DMS 273 (cell line): ENCODE results near the gene PDE6B.
A peak's percentile ranks its signal among the peaks of the same experiment; 100 is the strongest.
"Not testable (repeated sequence)": the region's sequence is repeated elsewhere in the genome, so short reads cannot be mapped to it uniquely, and the experiment has no call there.

Experiments used
- DNase-seq: peaks from one replicate; lab custom pipeline; 2025; ENCODE audit not compliant: unreplicated experiment; lab: John Stamatoyannopoulos, UW

PDE6B gene

DNA sequence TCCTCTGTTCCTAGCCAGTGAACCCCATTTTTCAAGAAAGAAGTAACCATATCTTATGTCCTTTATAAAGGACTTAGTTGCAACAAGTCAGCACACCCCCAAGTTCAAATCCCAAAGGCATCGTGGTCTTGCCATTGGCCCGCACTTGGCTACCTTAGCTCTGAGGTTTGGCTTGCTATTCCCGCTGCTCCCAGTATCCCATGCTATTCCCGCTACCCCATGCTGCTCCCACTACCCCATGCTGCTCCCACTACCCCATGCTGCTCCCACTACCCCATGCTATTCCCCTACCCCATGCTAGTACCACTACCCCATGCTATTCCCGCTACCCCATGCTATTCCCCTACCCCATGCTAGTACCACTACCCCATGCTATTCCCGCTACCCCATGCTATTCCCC is 42.8 kb downstream of the PDE6B start:
- DNase-seq = not testable (repeated sequence)

DNA sequence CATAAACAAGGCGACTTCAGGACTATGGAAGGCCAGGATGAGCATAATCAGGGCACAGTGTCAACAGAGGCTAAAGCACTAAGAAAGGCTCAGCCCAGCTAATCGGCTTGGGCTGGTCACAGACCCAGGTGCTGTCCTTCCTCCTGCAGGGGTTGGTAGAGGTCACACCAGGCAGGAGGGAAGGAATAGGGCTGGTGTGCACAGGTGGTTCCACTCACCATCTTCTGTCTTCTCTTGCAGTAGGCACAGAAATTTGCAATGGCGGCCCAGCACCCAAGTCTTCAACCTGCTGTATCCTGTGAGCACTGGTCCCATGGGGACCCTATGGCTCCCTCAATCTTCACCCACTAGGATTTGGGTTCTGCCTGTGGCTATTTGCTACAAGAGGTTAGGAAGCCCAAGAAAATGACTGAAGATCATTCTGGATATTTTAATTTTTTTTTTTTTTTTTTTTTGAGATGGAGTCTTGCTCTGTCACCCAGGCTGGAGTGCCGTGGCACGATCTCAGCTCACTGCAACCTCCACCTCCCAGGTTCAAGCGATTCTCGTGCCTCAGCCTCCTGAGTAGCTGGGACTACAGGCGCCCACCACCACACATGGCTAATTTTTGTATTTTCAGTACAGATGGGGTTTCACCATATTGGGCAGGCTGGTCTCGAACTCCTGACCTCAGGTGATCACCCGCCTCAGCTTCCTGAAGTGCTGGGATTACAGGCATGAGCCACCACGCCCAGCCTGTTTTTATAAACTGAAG is 44.6 kb downstream of the PDE6B start:
- not testable (repeated sequence) for DNase-seq

DNA sequence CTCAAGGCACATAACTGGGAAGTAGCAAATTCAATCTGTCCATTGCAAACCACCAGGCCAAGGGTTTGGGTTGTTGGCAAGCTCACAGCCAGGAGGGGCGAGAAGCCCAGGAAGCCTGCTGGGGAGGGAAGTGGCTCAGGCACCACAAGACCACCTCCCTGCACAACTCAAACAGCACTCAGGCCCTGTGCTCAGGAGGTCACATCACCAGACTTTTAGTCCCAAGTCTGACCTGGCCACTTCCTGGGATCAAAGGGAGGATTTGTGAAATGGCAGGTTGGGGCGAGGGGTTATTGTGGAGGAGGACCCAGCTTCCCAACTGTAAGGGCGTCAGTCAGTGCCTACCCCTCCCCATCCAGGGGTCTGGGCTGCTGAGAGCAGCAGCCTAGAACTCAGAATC is 46.4 kb downstream of the PDE6B start:
- DNase-seq = no peak

DNA sequence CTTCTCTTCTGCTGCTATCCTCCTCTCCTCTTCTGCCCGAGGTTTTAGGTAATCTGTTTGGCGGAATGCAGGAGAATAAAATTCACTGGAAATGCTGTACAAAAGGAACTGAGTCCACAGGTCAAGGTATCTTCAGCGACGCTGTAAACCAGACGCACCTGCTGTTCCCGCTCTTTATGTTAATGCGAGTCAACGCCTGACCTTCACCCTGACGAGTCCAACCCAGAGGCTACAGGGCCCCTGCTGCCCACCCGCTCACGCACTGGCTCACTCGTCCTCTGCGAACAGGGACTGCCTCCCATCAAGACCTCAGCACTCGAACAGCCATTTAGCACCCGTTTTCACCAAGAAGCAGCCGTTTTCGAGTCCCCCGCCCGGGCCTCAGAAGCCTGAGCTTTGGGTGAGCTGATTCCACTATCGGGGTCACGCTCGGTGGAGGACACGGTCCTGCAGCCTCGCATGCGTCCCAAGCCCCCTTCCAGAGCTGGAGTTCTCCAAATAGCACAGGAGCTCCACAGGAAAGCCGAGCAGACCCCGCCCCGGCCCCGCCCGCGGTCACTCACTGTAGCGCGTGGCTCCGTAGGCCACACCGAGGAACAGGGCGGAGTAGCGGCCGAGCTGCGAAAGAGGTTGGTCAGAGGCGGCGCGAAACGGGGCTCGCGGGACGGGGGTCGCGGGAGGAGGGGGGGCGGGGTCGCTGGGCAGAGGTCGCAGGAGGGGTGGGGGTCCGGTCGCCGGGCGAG is 48.1 kb downstream of the PDE6B start:
- DNase-seq = peak; percentile 24

DNA sequence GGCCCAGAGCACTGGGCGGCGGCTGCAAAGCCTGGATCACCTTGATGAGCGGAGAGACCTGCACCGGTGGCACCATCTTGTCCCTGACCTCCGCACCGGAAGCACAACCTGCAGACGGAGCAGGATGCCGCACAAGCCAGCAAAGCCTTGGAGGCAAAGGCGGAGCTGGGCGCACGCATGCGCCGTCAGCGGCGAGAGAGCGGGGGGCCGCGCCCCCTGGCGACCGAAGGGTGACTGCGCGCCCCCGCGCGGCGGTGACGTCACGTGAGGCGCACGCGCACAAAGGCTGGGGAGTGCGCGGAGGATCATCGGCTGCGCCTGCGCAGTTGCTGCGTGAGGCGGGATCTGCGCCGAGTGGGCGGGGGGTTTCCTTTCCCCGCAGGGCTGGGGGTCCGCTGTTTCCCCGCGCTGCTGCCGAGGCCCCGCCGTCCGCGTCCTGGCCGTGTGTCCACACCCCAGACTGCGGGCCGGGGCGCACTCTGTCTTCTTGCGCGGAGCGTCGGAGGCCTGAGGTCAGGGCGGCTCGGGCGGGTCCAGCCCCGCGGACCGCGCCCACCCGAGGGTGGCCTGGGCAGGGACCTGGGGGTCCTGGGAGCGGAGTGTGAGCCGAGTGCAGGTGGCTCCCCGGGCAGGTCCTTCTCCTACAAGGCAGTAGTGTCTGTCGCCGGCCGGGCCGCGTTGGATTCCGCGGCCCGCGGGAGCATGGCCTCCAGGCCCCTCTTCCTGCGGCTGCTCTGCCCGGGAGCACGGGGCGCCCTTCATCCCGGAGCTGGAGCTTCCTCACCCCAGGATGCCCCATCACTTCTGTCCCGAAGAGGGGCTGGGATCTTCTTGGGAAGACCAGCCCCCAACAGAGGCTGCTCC is 49.0 kb downstream of the PDE6B start, which contains the start of the genes ATP5ME and MYL5:
Gene ATP5ME, minus strand, starts transcription at position 105 of the 864 bp plus-strand sequence. Its CDS starts 29 bp downstream, at position 76.
Gene MYL5, plus strand, starts transcription at position 371 of the 864 bp plus-strand sequence. CDS start 3,485 bp downstream, outside the sequence.
- DNase-seq = peak; percentile 96

DNA sequence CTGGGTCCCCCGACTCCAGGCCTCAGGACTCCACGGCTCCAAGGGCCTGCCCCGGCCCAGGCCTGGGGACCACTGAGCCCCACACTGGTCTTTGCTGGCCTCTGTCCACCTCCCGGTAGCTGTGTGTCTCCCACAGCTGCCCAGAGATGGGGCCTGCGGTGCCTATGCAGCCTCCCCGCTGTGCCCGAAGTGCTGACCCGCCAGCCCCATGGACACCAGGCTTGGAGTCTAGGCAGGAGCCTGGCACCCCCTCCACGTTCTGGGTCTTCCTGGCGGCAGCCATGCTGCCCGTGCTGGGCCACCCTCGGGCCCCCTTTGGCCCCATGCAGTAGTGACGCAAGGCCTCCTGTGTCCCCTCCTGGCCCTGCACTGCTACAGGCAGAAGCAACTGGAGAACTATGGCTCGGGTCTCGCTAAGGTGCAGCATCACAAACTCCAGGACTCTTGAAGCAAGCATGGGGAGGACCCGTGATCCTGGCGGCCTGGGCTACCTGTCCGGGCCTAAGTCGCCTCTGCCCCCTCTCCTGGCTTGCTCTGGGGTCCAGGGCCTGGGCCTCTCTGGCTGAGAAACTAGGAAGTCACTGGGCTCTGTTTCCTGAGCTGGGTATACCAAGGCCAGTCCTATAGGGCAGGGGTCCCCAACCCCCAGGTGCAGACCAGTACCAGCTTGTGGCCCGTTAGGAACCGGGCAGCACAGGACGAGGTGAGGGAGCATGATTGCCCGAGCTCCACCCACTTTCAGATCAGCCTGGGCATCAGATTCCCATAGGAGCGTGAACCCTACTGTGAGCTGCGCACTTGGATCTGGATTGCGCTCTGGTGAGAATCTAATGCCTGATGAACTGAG is 49.9 kb downstream of the PDE6B start:
- DNase-seq = no peak

DNA sequence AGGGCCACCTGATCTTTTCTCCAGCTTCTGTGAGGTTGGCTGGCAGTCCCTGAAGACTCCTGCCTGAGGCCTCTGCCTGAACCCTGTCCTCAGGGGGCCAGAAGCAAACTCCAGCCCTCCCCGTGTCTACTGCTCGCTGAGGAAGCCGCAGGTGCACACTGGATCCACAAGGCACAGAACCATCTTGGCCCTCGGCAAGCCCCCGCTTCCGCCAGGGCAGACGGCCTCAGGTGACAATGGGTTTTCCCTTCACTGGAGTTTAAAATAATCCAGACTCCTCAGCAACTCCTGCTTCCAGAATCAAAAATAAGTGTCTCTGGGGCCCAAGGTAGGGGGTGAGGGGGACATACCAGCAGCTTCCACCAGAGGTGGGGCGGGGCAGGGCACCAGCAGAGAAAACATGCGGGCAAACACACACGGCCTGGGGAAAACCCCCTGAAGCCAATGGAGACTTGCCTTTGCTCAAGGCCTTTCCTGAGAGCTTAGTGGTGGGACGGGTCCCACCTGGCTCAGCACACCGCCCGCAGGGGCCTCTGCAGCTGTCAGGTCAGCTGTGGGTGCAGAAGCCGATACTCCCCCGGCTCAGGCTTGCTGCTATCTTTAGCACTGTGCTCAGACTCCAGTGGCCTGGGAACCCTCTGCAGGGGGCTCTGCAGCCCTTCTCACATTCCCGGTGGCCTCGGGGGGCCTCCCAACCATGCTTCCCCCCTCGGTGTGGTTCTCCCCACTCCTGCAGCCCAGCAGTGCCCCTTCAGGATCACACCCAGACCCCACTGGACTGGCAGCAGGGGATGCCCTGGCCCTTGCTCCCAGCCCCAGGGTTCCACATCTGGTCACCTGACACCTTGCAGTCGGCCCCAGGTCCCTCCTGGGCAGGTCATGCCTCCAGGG is 50.9 kb downstream of the PDE6B start:
- peak; percentile 29 for DNase-seq

DNA sequence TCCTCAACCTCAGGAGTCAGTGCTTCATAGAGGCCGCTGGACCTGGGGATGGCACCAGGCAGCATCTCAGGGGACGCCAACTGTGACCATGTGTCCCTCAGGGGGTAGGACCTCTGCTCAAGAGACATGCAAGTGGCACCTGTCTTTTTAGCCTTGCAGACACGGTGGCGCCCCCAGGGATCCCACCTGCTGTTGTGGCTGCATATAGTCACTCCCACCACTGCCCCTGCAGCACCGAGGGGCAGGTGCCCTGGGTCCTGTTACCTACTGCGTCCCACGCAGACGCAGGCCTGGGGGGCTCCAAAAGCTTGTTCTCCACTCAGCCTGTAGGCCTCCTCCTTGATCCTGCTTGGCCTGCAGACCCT is 51.5 kb downstream of the PDE6B start:
- DNase-seq = no peak

DNA sequence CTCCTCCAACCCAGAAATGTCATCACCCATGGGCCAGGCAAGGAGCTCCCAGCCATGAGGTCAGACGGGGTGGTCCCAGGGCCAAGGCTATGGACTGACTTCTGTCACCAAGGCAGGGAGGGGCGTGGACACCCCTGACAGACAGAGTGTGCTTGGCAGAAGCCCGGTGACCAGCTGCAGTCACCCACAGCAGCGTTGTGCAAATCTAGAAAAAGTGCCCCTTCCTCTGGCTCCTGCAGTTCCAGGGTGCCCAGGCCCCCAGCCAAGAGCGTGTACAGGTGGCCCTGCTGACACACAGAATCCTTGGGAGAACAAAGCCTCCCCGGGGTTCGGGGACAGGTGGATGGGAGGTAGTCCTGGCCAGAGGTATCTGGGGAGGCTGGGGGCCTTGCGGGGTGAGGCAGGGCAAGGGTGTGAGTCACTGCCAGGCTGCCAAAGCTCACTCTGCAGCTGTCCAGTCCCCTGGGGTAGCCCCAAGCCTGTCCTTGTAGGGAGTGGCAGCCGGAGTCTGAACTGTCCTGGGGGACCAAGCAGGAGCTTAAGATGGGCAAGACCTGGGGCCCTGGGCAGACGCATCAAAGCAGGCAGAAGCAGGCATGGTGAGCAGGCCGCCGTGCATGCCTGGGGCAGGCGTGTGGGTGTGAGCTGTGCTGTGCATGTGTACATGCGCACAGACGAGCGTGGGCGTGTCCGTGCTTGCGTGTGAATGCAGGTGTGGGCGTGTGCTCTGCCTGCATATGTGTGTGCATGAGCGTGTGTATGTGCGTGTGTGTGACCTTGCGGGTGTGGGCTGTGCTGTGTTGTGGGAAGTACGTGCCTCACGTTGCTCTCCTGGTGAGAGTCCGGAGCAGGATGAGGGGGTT is 52.3 kb downstream of the PDE6B start:
- peak; percentile 38 for DNase-seq

DNA sequence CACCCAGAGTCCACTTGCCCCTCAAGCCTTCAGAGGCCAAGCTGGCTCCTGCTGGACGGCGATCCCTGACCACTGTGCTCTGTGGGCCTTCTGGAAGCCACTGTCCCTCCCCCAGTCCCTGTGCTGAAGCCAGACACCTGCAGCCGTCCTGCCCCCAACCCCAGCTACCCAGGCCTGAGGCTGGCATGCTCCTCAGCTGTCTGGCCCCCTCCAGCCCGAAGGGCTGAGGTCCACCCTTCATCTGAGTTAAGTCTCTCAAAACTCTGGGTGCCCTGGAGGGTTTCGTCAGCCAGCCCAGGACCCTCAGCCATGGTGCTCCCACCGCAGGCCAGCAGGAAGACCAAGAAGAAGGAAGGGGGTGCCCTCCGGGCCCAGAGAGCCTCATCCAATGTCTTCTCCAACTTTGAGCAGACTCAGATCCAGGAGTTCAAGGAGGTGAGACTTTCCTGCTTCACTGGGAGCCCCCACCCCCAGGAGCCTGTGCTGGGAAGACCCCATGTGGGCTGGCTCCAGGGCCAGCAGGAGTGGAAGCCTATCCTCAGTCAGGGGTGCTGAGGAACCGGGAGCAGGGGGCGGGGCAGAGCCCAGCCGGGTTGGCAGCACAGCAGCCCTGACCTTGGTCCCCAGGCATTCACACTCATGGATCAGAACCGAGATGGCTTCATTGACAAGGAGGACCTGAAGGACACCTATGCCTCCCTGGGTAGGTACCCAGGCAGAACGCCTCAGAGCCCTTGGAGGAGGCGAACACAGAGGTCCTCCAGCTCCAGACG is 53.1 kb downstream of the PDE6B start:
- DNase-seq = no peak

DNA sequence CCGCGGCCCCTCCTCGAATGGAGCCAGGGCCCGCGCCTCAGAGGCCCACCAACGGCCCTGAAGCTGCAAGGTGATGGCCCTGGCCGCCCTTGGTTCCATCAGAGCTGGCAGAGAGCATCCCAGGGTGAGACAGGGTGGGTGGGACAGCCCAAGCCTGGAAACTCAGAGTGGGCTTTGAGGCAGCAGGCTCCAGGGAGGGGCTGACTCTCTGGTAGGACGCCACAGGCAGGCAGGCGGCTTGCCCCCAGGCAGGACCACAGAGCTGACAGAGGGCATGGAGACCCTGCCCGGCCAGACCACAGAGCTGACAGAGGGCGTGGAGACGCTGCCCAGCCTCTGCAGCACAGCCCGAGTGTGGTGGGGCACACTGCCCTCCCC is 53.7 kb downstream of the PDE6B start:
- no peak for DNase-seq

DNA sequence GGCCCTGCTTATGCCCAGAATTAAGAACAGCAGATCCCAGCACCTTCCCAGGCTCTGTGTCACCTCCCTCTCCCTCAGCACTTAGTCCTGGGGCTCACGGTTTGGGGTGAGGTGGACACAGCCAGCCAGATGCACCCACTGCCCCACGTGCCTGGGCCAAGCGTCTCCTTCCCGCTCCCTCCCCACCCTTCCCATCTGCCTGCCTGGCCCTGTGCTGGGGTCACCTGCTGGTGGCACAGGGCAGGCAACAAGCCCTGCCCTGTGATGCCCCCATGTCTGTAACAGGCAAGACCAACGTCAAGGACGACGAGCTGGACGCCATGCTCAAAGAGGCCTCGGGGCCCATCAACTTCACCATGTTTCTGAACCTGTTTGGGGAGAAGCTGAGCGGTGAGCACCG is 54.3 kb downstream of the PDE6B start:
- no peak for DNase-seq

DNA sequence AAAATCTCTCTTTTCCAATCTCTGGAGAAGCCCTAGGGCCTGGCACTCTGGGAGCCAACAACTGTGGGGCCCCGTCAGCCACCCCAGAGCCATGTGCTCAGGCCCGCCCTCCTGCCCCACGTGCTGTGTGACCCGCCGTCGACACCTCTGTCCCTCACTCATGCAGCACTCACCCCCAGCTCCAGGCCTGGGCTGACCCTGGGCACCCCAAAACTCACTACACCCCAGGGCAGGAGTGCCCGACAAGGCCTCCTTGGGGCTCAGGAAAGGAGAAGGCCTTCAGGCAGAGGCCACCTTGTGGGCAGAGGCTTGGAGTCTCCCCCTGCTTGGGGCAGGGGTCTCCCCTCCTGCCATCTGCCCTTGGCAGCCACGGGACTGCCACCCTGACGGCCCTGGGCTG is 54.7 kb downstream of the PDE6B start:
- DNase-seq = no peak

DNA sequence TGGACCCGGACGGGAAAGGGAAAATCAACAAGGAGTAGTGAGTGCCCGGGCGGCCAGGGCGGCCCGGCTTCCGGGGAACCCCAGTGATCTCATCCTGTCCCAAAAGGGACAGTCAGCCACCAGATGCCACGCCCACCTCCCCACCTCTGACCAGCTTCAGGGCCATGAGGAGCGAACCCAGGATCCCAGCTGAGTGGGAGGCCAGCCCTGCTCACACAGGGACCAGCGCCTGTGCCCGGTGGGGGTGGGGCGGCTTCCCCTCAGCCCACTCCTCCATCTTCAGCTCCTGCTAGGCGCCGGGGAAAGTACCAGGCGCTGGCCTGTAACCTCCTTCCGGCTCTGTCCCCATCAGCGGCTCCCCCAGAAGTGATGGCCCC is 55.2 kb downstream of the PDE6B start:
- DNase-seq = no peak

DNA sequence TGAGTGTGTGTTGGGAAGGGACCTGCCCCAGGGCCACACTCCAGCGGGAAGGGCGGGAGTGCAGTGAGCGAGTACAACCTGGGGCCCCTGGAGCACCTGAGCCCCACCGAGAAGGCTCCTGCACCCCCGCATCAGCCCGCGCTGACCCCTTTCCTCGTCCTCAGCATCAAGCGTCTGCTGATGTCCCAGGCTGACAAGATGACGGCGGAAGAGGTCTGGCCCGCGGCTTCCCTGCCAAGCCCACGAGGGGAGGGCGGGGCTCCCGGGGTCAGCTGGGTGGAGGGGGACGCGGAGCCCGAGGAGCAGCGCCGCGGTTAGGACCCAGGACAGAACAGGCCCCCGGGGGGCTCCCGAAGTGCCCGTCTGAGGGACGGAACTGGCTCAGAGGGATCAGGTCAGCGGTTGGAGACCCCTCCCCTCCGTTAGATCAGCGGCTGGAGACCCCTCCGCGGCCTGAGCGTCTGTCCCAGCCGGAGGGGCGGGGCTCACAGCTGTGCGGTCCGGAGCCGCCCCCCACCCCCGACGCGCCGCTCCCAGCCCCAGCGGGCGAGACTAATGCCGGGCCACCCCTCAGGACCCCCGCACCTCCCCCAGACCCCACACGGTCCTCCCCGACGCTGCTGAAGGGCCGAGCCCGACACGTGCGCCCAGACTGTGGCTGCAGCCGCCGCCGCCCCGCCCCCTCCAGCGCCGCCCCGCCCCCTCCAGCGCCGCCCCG is 55.7 kb downstream of the PDE6B start:
- DNase-seq = peak; percentile 72

DNA sequence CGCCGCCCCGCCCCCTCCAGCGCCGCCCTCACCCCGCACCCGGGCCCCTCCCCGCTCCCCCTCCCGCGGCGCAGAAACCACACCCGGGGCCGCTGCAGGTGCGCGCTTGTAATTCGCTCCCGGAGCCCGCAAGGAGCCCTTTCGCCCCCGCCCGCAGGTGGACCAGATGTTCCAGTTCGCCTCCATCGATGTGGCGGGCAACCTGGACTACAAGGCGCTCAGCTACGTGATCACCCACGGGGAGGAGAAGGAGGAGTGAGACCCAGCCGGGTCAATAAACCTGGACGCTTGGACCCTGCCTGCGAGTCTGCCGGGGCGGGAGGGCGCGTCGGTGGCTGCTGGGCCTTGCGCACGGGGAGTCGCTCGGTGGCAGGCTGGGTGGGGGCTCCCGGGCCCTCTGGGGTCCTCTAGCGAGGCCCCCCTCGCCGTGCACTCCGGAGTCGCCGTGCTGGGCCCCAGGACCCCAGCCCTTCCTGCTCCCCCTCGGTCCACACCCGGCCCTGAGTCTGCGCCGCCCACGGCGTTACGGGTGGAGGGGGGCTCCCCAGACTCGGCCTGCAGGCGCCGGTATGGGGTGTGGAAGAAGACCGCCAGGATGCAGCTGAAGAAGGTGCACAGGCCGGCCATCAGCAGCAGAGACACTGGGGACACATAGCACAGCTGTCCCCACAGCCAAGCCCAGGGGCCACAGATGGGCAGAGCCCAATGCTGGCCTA is 56.5 kb downstream of the PDE6B start:
- DNase-seq = peak; percentile 69
